ENCODE measurements around the gene LHX3.

GRCh38 chr9:136218271-136218670 is 13.3 kb upstream of the LHX3 start:
- TF ChIP-seq GABPA (IDR thresholded peaks at IDR 0.05; ENCODE audit: low read depth) (no peak), CTCF (IDR thresholded peaks at IDR 0.05; ENCODE audit: insufficient read depth, low read length) (no peak)
